Hepatocyte (in vitro differentiated cells): Measurements from ENCODE around the gene TAL1. TPM values are rescaled to one million over a fixed set of nuclear protein-coding genes. Genes with fewer than 3 reads are reported as not detected.

Experiments used
- DNase-seq: peaks from one replicate; pipeline ENCODE4 v3.0.0-alpha.2; 2016; ENCODE audit warnings: low spot score
- H2AFZ ChIP-seq: fragments of 200-600 bp; sonication (generic); 2 replicates; pipeline ENCODE4 v1.6.0; 2016; ENCODE audit warnings: antibody characterized with exemption, mild to moderate bottlenecking
- H3K27ac ChIP-seq: fragments of 200-600 bp; sonication (generic); 2 replicates; pipeline ENCODE4 v1.5.1; 2016; ENCODE audit warnings: mild to moderate bottlenecking
- H3K27me3 ChIP-seq: fragments of 200-600 bp; sonication (generic); 2 replicates; pipeline ENCODE4 v1.6.1; 2016
- H3K36me3 ChIP-seq: fragments of 200-600 bp; sonication (generic); replicated peaks from 2 replicates; pipeline ENCODE4 v1.5.1; 2016; ENCODE audit warnings: low read depth; ENCODE audit not compliant: insufficient read depth
- H3K4me1 ChIP-seq: fragments of 200-600 bp; sonication (generic); 2 replicates; pipeline ENCODE4 v1.5.1; 2016; ENCODE audit warnings: mild to moderate bottlenecking, moderate library complexity; ENCODE audit not compliant: insufficient read depth
- H3K4me2 ChIP-seq: fragments of 200-600 bp; sonication (generic); 2 replicates; pipeline ENCODE4 v1.6.0; 2016
- H3K4me3 ChIP-seq: fragments of 200-600 bp; sonication (generic); 2 replicates; pipeline ENCODE4 v1.5.1; 2016; ENCODE audit warnings: mild to moderate bottlenecking
- H3K79me2 ChIP-seq: fragments of 200-600 bp; sonication (generic); 2 replicates; pipeline ENCODE4 v1.6.0; 2017; ENCODE audit warnings: mild to moderate bottlenecking
- H3K9me2 ChIP-seq: fragments of 200-600 bp; sonication (generic); replicated peaks from 2 replicates; pipeline ENCODE4 v1.6.0; 2017; ENCODE audit warnings: mild to moderate bottlenecking; ENCODE audit not compliant: insufficient read depth
- H3K9me3 ChIP-seq: fragments of 200-600 bp; sonication (generic); 2 replicates; pipeline ENCODE4 v1.5.1; 2016; ENCODE audit warnings: low read depth, mild to moderate bottlenecking
- H4K20me1 ChIP-seq: fragments of 200-600 bp; sonication (generic); 2 replicates; pipeline ENCODE4 v1.6.0; 2016; ENCODE audit warnings: mild to moderate bottlenecking; ENCODE audit not compliant: insufficient read depth, poor library complexity, severe bottlenecking
- EZH2 ChIP-seq: fragments of 200-600 bp; sonication (generic); IDR thresholded peaks from 2 replicates; pipeline ENCODE4 v1.6.1; 2016; ENCODE audit warnings: antibody characterized with exemption, mild to moderate bottlenecking, borderline replicate concordance
- EZH2phosphoT487 ChIP-seq: fragments of 200-600 bp; sonication (generic); IDR thresholded peaks from one replicate; pipeline ENCODE4 v1.6.1; 2018; ENCODE audit warnings: antibody characterized with exemption, mild to moderate bottlenecking, low read depth, moderate library complexity; ENCODE audit not compliant: unreplicated experiment, severe bottlenecking
- WGBS: methylation state at CpG from one replicate; pipeline ENCODE4 v1.1.6; 2016; ENCODE audit warnings: low lambda C conversion rate; ENCODE audit errors: missing lambda C conversion rate; 5-methylcytosine and 5-hydroxymethylcytosine counted together
- polyA plus RNA-seq: library from polyadenylated mRNA; unstranded; fragments of >200 nt; fragmentation: Nextera tagmentation; extraction: Ambion mirVana; gene quantifications from 2 replicates; pipeline ENCODE4 v1.2.1, GENCODE V29; 2016
- total RNA-seq: library from RNA; depleted of rRNA; stranded (reverse); fragments of >200 nt; gene quantifications from 2 replicates; pipeline ENCODE4 v1.2.3, GENCODE V29; 2014
- TF ChIP-seq, protein P1 (sequence below): fragments of 200-600 bp; sonication (generic); IDR thresholded peaks from 2 replicates; pipeline ENCODE4 v1.5.1; 2016; ENCODE audit warnings: antibody characterized with exemption, mild to moderate bottlenecking; ENCODE audit not compliant: poor library complexity

The TAL1 gene
- total and polyA plus RNA-seq, 2 experiments from 2014 or later: 0.13 TPM; not detected in 1

GRCh38 chr1:47183308-47184089 lies 48.5 kb downstream of the TAL1 start:
- DNase-seq: no peak
- H2AFZ ChIP-seq: no peak overlapping the region
- H3K9me2 ChIP-seq: no peaks in the 10 kb centered on the region
- H3K27me3 ChIP-seq: no peaks in the 10 kb centered on the region
- whole genome bisulfite sequencing: 91% methylated on average over 11 of the region's 11 CpGs
- no peak overlapping the region for H3K4me3 ChIP-seq
- peaks cover 13% of the 10 kb centered on the region for H3K4me1 ChIP-seq
- TF ChIP-seq, protein P1, sequence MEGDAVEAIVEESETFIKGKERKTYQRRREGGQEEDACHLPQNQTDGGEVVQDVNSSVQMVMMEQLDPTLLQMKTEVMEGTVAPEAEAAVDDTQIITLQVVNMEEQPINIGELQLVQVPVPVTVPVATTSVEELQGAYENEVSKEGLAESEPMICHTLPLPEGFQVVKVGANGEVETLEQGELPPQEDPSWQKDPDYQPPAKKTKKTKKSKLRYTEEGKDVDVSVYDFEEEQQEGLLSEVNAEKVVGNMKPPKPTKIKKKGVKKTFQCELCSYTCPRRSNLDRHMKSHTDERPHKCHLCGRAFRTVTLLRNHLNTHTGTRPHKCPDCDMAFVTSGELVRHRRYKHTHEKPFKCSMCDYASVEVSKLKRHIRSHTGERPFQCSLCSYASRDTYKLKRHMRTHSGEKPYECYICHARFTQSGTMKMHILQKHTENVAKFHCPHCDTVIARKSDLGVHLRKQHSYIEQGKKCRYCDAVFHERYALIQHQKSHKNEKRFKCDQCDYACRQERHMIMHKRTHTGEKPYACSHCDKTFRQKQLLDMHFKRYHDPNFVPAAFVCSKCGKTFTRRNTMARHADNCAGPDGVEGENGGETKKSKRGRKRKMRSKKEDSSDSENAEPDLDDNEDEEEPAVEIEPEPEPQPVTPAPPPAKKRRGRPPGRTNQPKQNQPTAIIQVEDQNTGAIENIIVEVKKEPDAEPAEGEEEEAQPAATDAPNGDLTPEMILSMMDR: no peak
- no peak for TF ChIP-seq EZH2
- TF ChIP-seq EZH2phosphoT487: no peak
- no peaks in the 10 kb centered on the region for H3K9me3 ChIP-seq
- no peak overlapping the region for H3K27ac ChIP-seq
- H3K36me3 ChIP-seq: no peaks in the 10 kb centered on the region
- no peak overlapping the region for H3K4me2 ChIP-seq
- no peaks in the 10 kb centered on the region for H3K79me2 ChIP-seq
- H4K20me1 ChIP-seq: no peaks in the 10 kb centered on the region

DNA sequence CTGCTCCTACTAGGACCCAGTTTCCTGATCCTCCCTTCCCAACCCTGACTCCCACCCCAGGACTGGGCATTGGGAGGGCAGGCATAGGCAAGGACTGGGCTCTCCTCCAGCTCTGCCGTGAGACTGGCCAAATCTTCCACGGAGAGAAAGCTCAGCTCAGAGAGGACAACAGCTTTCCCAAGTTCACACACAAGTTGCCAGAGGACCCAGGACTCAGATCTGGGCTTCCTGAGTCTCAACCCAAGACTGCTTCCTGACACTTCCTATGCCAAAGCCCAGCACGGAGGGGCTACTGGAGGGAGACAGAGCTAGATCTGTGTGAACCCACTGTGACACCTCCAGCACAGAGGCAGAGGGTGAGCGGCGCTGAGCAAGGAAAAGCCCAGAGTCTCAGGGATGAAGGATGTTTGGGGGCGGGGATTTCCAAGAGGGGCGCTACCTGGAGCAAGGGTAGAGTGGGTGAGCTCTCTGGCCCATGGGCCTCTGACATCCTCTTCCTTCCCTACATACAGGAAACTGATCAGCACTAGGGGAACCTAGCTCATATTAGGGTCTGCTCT lies 49.3 kb downstream of the TAL1 start:
- H3K4me3 ChIP-seq: no peak overlapping the region
- no peak for DNase-seq
- no peak overlapping the region for H3K27ac ChIP-seq
- no peak overlapping the region for H3K4me2 ChIP-seq
- H4K20me1 ChIP-seq: no peaks in the 10 kb centered on the region
- 81% methylated on average over 7 of the region's 7 CpGs for WGBS
- TF ChIP-seq EZH2 (no peak), EZH2phosphoT487 (no peak)
- H3K27me3 ChIP-seq: no peaks in the 10 kb centered on the region
- no peaks in the 10 kb centered on the region for H3K9me3 ChIP-seq
- H3K79me2 ChIP-seq: no peaks in the 10 kb centered on the region
- no peaks in the 10 kb centered on the region for H3K9me2 ChIP-seq
- H3K4me1 ChIP-seq: peaks cover 11% of the 10 kb centered on the region
- no peaks in the 10 kb centered on the region for H3K36me3 ChIP-seq
- no peak overlapping the region for H2AFZ ChIP-seq

GRCh38 chr1:47181955-47182675 lies 49.9 kb downstream of the TAL1 start:
- no peak for DNase-seq
- Histone ChIP-seq H3K4me1 (peaks cover 10% of the 10 kb centered on the region), H3K27me3 (no peaks in the 10 kb centered on the region), H2AFZ (no peak overlapping the region), H4K20me1 (no peaks in the 10 kb centered on the region), H3K79me2 (no peaks in the 10 kb centered on the region), H3K9me2 (no peaks in the 10 kb centered on the region), H3K4me2 (no peak overlapping the region), H3K9me3 (no peaks in the 10 kb centered on the region), H3K4me3 (no peak overlapping the region), H3K36me3 (no peaks in the 10 kb centered on the region), H3K27ac (no peak overlapping the region)
- 92% methylated on average over 6 of the region's 7 CpGs for WGBS
- TF ChIP-seq EZH2: no peak
- TF ChIP-seq, protein P1: no peak
- no peak for TF ChIP-seq EZH2phosphoT487
